HG02852 (cell line): ENCODE data around the gene TUBG2.

Source experiments
- ATAC-seq: cut with Tn5 transposase; IDR thresholded peaks from one replicate; pipeline ENCODE4 v1.9.1; 2021; ENCODE audit warnings: mild to moderate bottlenecking, moderate library complexity; ENCODE audit not compliant: unreplicated experiment

TUBG2 gene

GRCh38 chr17:42676424-42677011 lies 17.4 kb downstream of the TUBG2 start, which contains the start of gene PLEKHH3:
TSS of gene PLEKHH3 (minus strand) at chr17:42676994. CDS start at chr17:42676563, 431 bp downstream.
- no peak for ATAC-seq

- ATAC-seq, result peak; percentile 63
Measured at GRCh38 chr17:42677012-42677857, 18.2 kb downstream of the TUBG2 start.

GRCh38 chr17:42677921-42678781 lies 19.1 kb downstream of the TUBG2 start:
- ATAC-seq, result peak; percentile 21

- no peak for ATAC-seq
Measured at GRCh38 chr17:42678951-42679491, 19.9 kb downstream of the TUBG2 start.

- ATAC-seq, result no peak
Measured at GRCh38 chr17:42679492-42680330, 20.6 kb downstream of the TUBG2 start.

- ATAC-seq, result no peak
Measured at GRCh38 chr17:42680331-42680808, 21.3 kb downstream of the TUBG2 start.

- no peak for ATAC-seq
Measured at GRCh38 chr17:42681976-42682721, 23.1 kb downstream of the TUBG2 start, which contains the start of gene CNTNAP1. TSS of gene CNTNAP1 (plus strand) at chr17:42682531. CDS start at chr17:42682830, 299 bp downstream.

- no peak for ATAC-seq
Measured at GRCh38 chr17:42682722-42683403, 23.8 kb downstream of the TUBG2 start.

GRCh38 chr17:42683407-42684034 lies 24.4 kb downstream of the TUBG2 start:
- no peak for ATAC-seq

GRCh38 chr17:42684929-42685556 lies 26.0 kb downstream of the TUBG2 start:
- no peak for ATAC-seq

GRCh38 chr17:42685831-42686230 lies 26.7 kb downstream of the TUBG2 start:
- ATAC-seq, result no peak

GRCh38 chr17:42686520-42687128 lies 27.5 kb downstream of the TUBG2 start:
- ATAC-seq, result no peak

- no peak for ATAC-seq
Measured at GRCh38 chr17:42687707-42688320, 28.7 kb downstream of the TUBG2 start.

GRCh38 chr17:42690596-42690995 lies 31.5 kb downstream of the TUBG2 start:
- ATAC-seq, result no peak

GRCh38 chr17:42691021-42691545 lies 32.0 kb downstream of the TUBG2 start:
- ATAC-seq, result no peak

- no peak for ATAC-seq
Measured at GRCh38 chr17:42692489-42692888, 33.4 kb downstream of the TUBG2 start.

GRCh38 chr17:42694524-42694923 lies 35.4 kb downstream of the TUBG2 start:
- ATAC-seq, result no peak
